ENCODE measurements around the gene SOX6. TPM values are rescaled to one million over a fixed set of nuclear protein-coding genes. Genes with fewer than 3 reads are reported as not detected.

Gene SOX6
- total RNA-seq, 6 experiments from 2014 or later, result 3.3 to 16.1 (median 7.8) TPM

- peak in 1 of 4 donors; percentile 8 for TF ChIP-seq CTCF (IDR thresholded peaks at IDR 0.05)
- no peak for TF ChIP-seq POLR2A (IDR thresholded peaks at IDR 0.05)
- H3K4me3 ChIP-seq, result no peak overlapping the region
- H3K27ac ChIP-seq, result no peak overlapping the region
- ATAC-seq (no peak), DNase-seq (no peak)
- no peaks in the 10 kb centered on the region for H3K9me3 ChIP-seq
- H3K4me1 ChIP-seq, result no peaks in the 10 kb centered on the region
- intact Hi-C loops (cut with DNase I), result no loop called here
- no peaks in the 10 kb centered on the region for H3K36me3 ChIP-seq
- H3K27me3 ChIP-seq, result no peaks in the 10 kb centered on the region
These were observed 186.8 kb downstream of the SOX6 start for GRCh38 chr11:16169541-16169940.

- ATAC-seq, result no peak
- Histone ChIP-seq H3K4me3 (no peak overlapping the region), H3K27ac (no peak overlapping the region), H3K36me3 (no peaks in the 10 kb centered on the region), H3K4me1 (no peaks in the 10 kb centered on the region), H3K27me3 (no peaks in the 10 kb centered on the region), H3K9me3 (no peaks in the 10 kb centered on the region)
- TF ChIP-seq CTCF (IDR thresholded peaks at IDR 0.05) (no peak), POLR2A (IDR thresholded peaks at IDR 0.05) (no peak)
- intact Hi-C loops (cut with DNase I), result no loop called here
- no peak for DNase-seq
- WGBS (ENCODE audit: insufficient coverage, low coverage, low lambda C conversion rate, missing lambda C conversion rate), result 74% methylated on average over 3 of the region's 3 CpGs
These were observed 188.4 kb downstream of the SOX6 start for GRCh38 chr11:16167706-16168487.

GRCh38 chr11:16166571-16166970 lies 189.8 kb downstream of the SOX6 start:
- H3K27ac ChIP-seq, result no peak overlapping the region
- DNase-seq, result no peak
- ATAC-seq, result no peak
- intact Hi-C loops (cut with DNase I), result no loop called here
- WGBS (ENCODE audit: insufficient coverage, low coverage, low lambda C conversion rate, missing lambda C conversion rate), result 90% methylated on average over 1 of the region's 1 CpG
- TF ChIP-seq CTCF (IDR thresholded peaks at IDR 0.05), result no peak
- TF ChIP-seq POLR2A (IDR thresholded peaks at IDR 0.05), result no peak
- H3K36me3 ChIP-seq, result no peaks in the 10 kb centered on the region
- no peaks in the 10 kb centered on the region for H3K9me3 ChIP-seq
- H3K27me3 ChIP-seq, result no peaks in the 10 kb centered on the region
- H3K4me1 ChIP-seq, result no peaks in the 10 kb centered on the region
- no peak overlapping the region for H3K4me3 ChIP-seq

- Histone ChIP-seq H3K4me3 (no peak overlapping the region), H3K36me3 (no peaks in the 10 kb centered on the region), H3K4me1 (peaks cover 0 to 3% (median 0%) of the 10 kb centered on the region in 4 donors), H3K9me3 (no peaks in the 10 kb centered on the region), H3K27ac (no peak overlapping the region), H3K27me3 (no peaks in the 10 kb centered on the region)
- DNase-seq, result no peak
- no peak for ATAC-seq
- WGBS (ENCODE audit: insufficient coverage, low coverage, low lambda C conversion rate, missing lambda C conversion rate), result 89% methylated on average over 1 of the region's 1 CpG
- TF ChIP-seq CTCF (IDR thresholded peaks at IDR 0.05), result no peak
- TF ChIP-seq POLR2A (IDR thresholded peaks at IDR 0.05), result no peak
- intact Hi-C loops (cut with DNase I), result no loop called here
These were observed 196.2 kb downstream of the SOX6 start for GRCh38 chr11:16160146-16160545.

Measured in right lobe of liver (tissue), 6 donors.